Parathyroid adenoma (tissue), 2 donors: ENCODE data around the gene BCOR.

Source experiments
- H2AFZ ChIP-seq: fragments of 300-600 bp; sonication (generic); one replicate; pipeline ENCODE4 v1.7.0; 2017; ENCODE audit warnings: antibody characterized with exemption, mild to moderate bottlenecking
- H3K27ac ChIP-seq: fragments of 300-600 bp; sonication (generic); one replicate; pipeline ENCODE4 v1.7.0; 2017
- H3K27me3 ChIP-seq: fragments of 300-600 bp; sonication (generic); one replicate; pipeline ENCODE4 v1.7.0; 2017; ENCODE audit warnings: low read length; ENCODE audit not compliant: control insufficient read depth, insufficient read depth
- H3K36me3 ChIP-seq: fragments of 300-600 bp; sonication (generic); one replicate; pipeline ENCODE4 v1.7.0; 2017; ENCODE audit warnings: low read length; ENCODE audit not compliant: control insufficient read depth, insufficient read depth
- H3K4me1 ChIP-seq: fragments of 300-600 bp; sonication (generic); one replicate; pipeline ENCODE4 v1.7.0; 2017; ENCODE audit warnings: control low read depth
- H3K4me2 ChIP-seq: fragments of 300-600 bp; sonication (generic); one replicate; pipeline ENCODE4 v1.7.0; 2017; ENCODE audit warnings: low read length
- H3K4me3 ChIP-seq: fragments of 300-600 bp; sonication (generic); one replicate; pipeline ENCODE4 v1.7.0; 2017; ENCODE audit warnings: low read depth, low read length
- H3K79me2 ChIP-seq: fragments of 300-600 bp; sonication (generic); one replicate; pipeline ENCODE4 v1.7.0; 2017; ENCODE audit warnings: control low read depth
- H3K9ac ChIP-seq: fragments of 300-600 bp; sonication (generic); one replicate; pipeline ENCODE4 v1.7.0; 2017; ENCODE audit warnings: mild to moderate bottlenecking
- H3K9me3 ChIP-seq: fragments of 300-600 bp; sonication (generic); one replicate; pipeline ENCODE4 v1.7.0; 2017; ENCODE audit warnings: low read length; ENCODE audit not compliant: control insufficient read depth
- CTCF ChIP-seq: fragments of 300-600 bp; sonication (generic); IDR thresholded peaks from one replicate; pipeline ENCODE4 v1.7.0; 2017; ENCODE audit warnings: antibody characterized with exemption, mild to moderate bottlenecking
- donor health status: primary hyperparathyroidism.

BCOR gene

GRCh38 chrX:40104985-40105834 lies 7.5 kb upstream of the BCOR start:
- Histone ChIP-seq H3K4me2 (peak overlapping the region; percentile 83), H2AFZ (peak overlapping the region; percentile 56), H3K27me3 (no peaks in the 10 kb centered on the region), H3K9me3 (no peaks in the 10 kb centered on the region), H3K4me1 (peaks cover 3% of the 10 kb centered on the region), H3K36me3 (no peaks in the 10 kb centered on the region), H3K27ac (peak overlapping the region; percentile 93), H3K9ac (peak overlapping the region; percentile 50), H3K4me3 (peak overlapping the region; percentile 61), H3K79me2 (no peaks in the 10 kb centered on the region)
- TF ChIP-seq CTCF: no peak

GRCh38 chrX:40104630-40104984 lies 6.8 kb upstream of the BCOR start:
- H3K9ac ChIP-seq: no peak overlapping the region
- peak overlapping the region; percentile 83 for H3K4me2 ChIP-seq
- H3K36me3 ChIP-seq: no peaks in the 10 kb centered on the region
- no peaks in the 10 kb centered on the region for H3K79me2 ChIP-seq
- no peaks in the 10 kb centered on the region for H3K27me3 ChIP-seq
- peak overlapping the region; percentile 93 for H3K27ac ChIP-seq
- H3K9me3 ChIP-seq: no peaks in the 10 kb centered on the region
- peaks cover 3% of the 10 kb centered on the region for H3K4me1 ChIP-seq
- TF ChIP-seq CTCF: no peak
- peak overlapping the region; percentile 34 for H3K4me3 ChIP-seq
- peak overlapping the region; percentile 53 for H2AFZ ChIP-seq

GRCh38 chrX:40103565-40104323 lies 6.0 kb upstream of the BCOR start:
- Histone ChIP-seq H3K27me3 (no peaks in the 10 kb centered on the region), H3K36me3 (no peaks in the 10 kb centered on the region), H3K4me1 (peaks cover 3% of the 10 kb centered on the region), H3K27ac (no peak overlapping the region), H2AFZ (no peak overlapping the region), H3K4me2 (peak overlapping the region; percentile 83), H3K9me3 (no peaks in the 10 kb centered on the region), H3K9ac (no peak overlapping the region), H3K79me2 (no peaks in the 10 kb centered on the region), H3K4me3 (peak overlapping the region; percentile 34)
- no peak for TF ChIP-seq CTCF

GRCh38 chrX:40102393-40103381 lies 4.9 kb upstream of the BCOR start:
- H3K27me3 ChIP-seq: no peaks in the 10 kb centered on the region
- H3K9ac ChIP-seq: no peak overlapping the region
- H3K4me2 ChIP-seq: no peak overlapping the region
- H3K27ac ChIP-seq: no peak overlapping the region
- no peak overlapping the region for H2AFZ ChIP-seq
- no peak overlapping the region for H3K4me3 ChIP-seq
- H3K79me2 ChIP-seq: no peaks in the 10 kb centered on the region
- no peaks in the 10 kb centered on the region for H3K9me3 ChIP-seq
- no peaks in the 10 kb centered on the region for H3K36me3 ChIP-seq
- H3K4me1 ChIP-seq: peaks cover 3% of the 10 kb centered on the region
- TF ChIP-seq CTCF: no peak
